HCT116 (cell line): ENCODE data around the gene NAV3. TPM values are rescaled to one million over a fixed set of nuclear protein-coding genes. Genes with fewer than 3 reads are reported as not detected.

ENCODE experiments used
- ATAC-seq: fragments of 200-7000 bp; cut with Tn5 transposase; 2 replicates; pipeline ENCODE4 v1.9.1; 2020; ENCODE audit warnings: mild to moderate bottlenecking, moderate library complexity
- BruUV-seq: library from RNA; stranded (reverse); fragments of 400-500 nt; replicated peaks from 2 replicates; lab custom pipeline; 2021; lab: Mats Ljungman, UMichigan
- CTCF ChIA-PET: fragments of 300-600 bp; sonication (Branson Sonifier 250); formaldehyde crosslinking; loops from one replicate; lab custom pipeline; 2021; ENCODE audit warnings: antibody characterized with exemption; lab: Charles Lee
- POLR2A ChIA-PET: fragments of 300-600, 350-600 bp; sonication (Branson Sonifier 250); formaldehyde crosslinking; loops from one replicate; lab custom pipeline; 2021; ENCODE audit warnings: antibody characterized with exemption; lab: Charles Lee
- RAD21 ChIA-PET, 2 experiments: fragments of 300-600 bp; sonication (Branson Sonifier 250); formaldehyde crosslinking; loops; one replicate each; lab custom pipeline; 2023; ENCODE audit warnings: low total read pairs in 2 of 2; ENCODE audit not compliant: uncharacterized antibody in 2 of 2, unreplicated experiment in 2 of 2, low non-redundant PET in 1 of 2; lab: Charles Lee
- DNase-seq: peaks from one replicate; pipeline ENCODE4 v3.0.0-alpha.2; 2010; ENCODE audit warnings: low read depth, low spot score
- H2AFZ ChIP-seq: fragments of 200-600 bp; shearing (Covaris generic), sonication (generic); 2 replicates; pipeline ENCODE4 v1.6.1; 2017; ENCODE audit warnings: low read depth, mixed run types, mixed read lengths, antibody characterized with exemption, low read length; ENCODE audit not compliant: poor library complexity, severe bottlenecking
- H3K27ac ChIP-seq: 2 replicates; pipeline ENCODE4 v1.5.1; 2012; ENCODE audit warnings: low read depth, low read length
- H3K27me3 ChIP-seq: fragments of 200-600 bp; sonication (generic); 2 replicates; pipeline ENCODE4 v1.6.1; 2016; ENCODE audit warnings: mixed run types, low read length, mixed read lengths; ENCODE audit not compliant: insufficient read depth
- H3K36me3 ChIP-seq, 2 experiments: fragments of 200-500 bp in 1 of 2; fragments of 200-600 bp in 1 of 2; sonication (Bioruptor generic) in 1 of 2; sonication (generic) in 1 of 2; 2 replicates each; pipeline versions ENCODE4 v1.5.1 to v1.6.1; 2014 to 2016; ENCODE audit warnings: low read length in 2 of 2, inconsistent platforms in 1 of 2, mixed read lengths in 1 of 2, mixed run types in 1 of 2; ENCODE audit not compliant: insufficient read depth in 2 of 2, control insufficient read depth in 1 of 2
- H3K4me1 ChIP-seq, 2 experiments: fragments of 200-600 bp in 1 of 2; sonication (generic) in 1 of 2; 2 replicates each; pipeline versions ENCODE4 v1.5.1 to v1.6.1; 2012 to 2017; ENCODE audit warnings: low read length in 2 of 2, inconsistent platforms in 1 of 2, mild to moderate bottlenecking in 1 of 2, mixed read lengths in 1 of 2, mixed run types in 1 of 2, moderate library complexity in 1 of 2; ENCODE audit not compliant: insufficient read depth in 2 of 2, control insufficient read depth in 1 of 2
- H3K4me2 ChIP-seq: fragments of 200-600 bp; sonication (generic); 2 replicates; pipeline ENCODE4 v1.6.1; 2017; ENCODE audit warnings: mixed run types, low read length, mixed read lengths
- H3K4me3 ChIP-seq, 2 experiments: fragments of 200-600 bp in 1 of 2; sonication (generic) in 1 of 2; replicated peaks in 1 of 2; 2 replicates each; pipeline ENCODE4 v1.5.1; 2011 to 2016; ENCODE audit warnings: low read length in 2 of 2, control low read depth in 1 of 2, low read depth in 1 of 2, mild to moderate bottlenecking in 1 of 2, mixed read lengths in 1 of 2, mixed run types in 1 of 2
- H3K79me2 ChIP-seq: fragments of 200-600 bp; sonication (generic); 2 replicates; pipeline ENCODE4 v1.6.1; 2017; ENCODE audit warnings: mild to moderate bottlenecking, mixed run types, low read length, moderate library complexity, mixed read lengths; ENCODE audit not compliant: insufficient read depth
- H3K9ac ChIP-seq: fragments of 200-600 bp; sonication (generic); 2 replicates; pipeline ENCODE4 v1.6.1; 2016; ENCODE audit warnings: low read length, mixed read lengths
- H3K9me2 ChIP-seq: fragments of 200-600 bp; sonication (generic), shearing (Covaris generic); 2 replicates; pipeline ENCODE4 v1.6.1; 2017; ENCODE audit warnings: mixed run types, mild to moderate bottlenecking, moderate library complexity; ENCODE audit not compliant: insufficient read depth
- H3K9me3 ChIP-seq, 2 experiments: fragments of 200-500 bp in 1 of 2; fragments of 200-600 bp in 1 of 2; sonication (Bioruptor generic) in 1 of 2; sonication (generic) in 1 of 2; 2 replicates each; pipeline ENCODE4 v1.6.1; 2014 to 2017; ENCODE audit warnings: low read length in 2 of 2, mixed read lengths in 2 of 2, inconsistent platforms in 1 of 2, low read depth in 1 of 2, mild to moderate bottlenecking in 1 of 2, mixed run types in 1 of 2, moderate library complexity in 1 of 2; ENCODE audit not compliant: control insufficient read depth in 1 of 2, insufficient read depth in 1 of 2
- H4K20me1 ChIP-seq: fragments of 200-600 bp; sonication (generic), shearing (Covaris generic); 2 replicates; pipeline ENCODE4 v1.6.1; 2017; ENCODE audit warnings: mixed run types, mild to moderate bottlenecking, moderate library complexity; ENCODE audit not compliant: insufficient read depth
- CBX3 ChIP-seq: IDR thresholded peaks from 2 replicates; pipeline ENCODE4 v1.6.1; 2012; ENCODE audit warnings: low read depth
- CTCF ChIP-seq, 3 experiments: fragments of 200-600 bp in 1 of 3; sonication (generic) in 1 of 3; IDR thresholded peaks in 2 of 3; conservative IDR thresholded peaks in 1 of 3; 2 replicates each; pipeline ENCODE4 v1.5.1; 2012 to 2017; ENCODE audit warnings: low read depth in 2 of 3, low read length in 2 of 3, antibody characterized with exemption in 1 of 3, borderline replicate concordance in 1 of 3, control low read depth in 1 of 3, mild to moderate bottlenecking in 1 of 3, mixed read lengths in 1 of 3, mixed run types in 1 of 3, moderate library complexity in 1 of 3; ENCODE audit not compliant: insufficient read depth in 1 of 3
- EGR1 ChIP-seq: IDR thresholded peaks from 2 replicates; pipeline ENCODE4 v1.6.1; 2012; ENCODE audit warnings: low read depth
- FOSL1 ChIP-seq: IDR thresholded peaks from 2 replicates; pipeline ENCODE4 v1.6.1; 2012; ENCODE audit warnings: low read depth
- JUND ChIP-seq: IDR thresholded peaks from 2 replicates; pipeline ENCODE4 v1.6.1; 2012
- POLR2A ChIP-seq: IDR thresholded peaks from 2 replicates; pipeline ENCODE4 v1.7.0; 2011; ENCODE audit warnings: borderline replicate concordance; ENCODE audit not compliant: insufficient read depth, insufficient read length; ENCODE audit errors: extremely low read depth
- RAD21 ChIP-seq: IDR thresholded peaks from 2 replicates; pipeline ENCODE4 v1.6.1; 2012; ENCODE audit warnings: low read depth, mild to moderate bottlenecking
- SIN3A ChIP-seq: IDR thresholded peaks from 2 replicates; pipeline ENCODE4 v1.6.1; 2012; ENCODE audit warnings: low read depth
- SP1 ChIP-seq: IDR thresholded peaks from 2 replicates; pipeline ENCODE4 v1.6.1; 2012; ENCODE audit warnings: low read depth
- YY1 ChIP-seq: IDR thresholded peaks from 2 replicates; pipeline ENCODE4 v1.6.1; 2011; ENCODE audit warnings: low read length, low read depth, moderate library complexity, mild to moderate bottlenecking; ENCODE audit not compliant: insufficient replicate concordance; ENCODE audit errors: extremely low read depth
- ZNF274 ChIP-seq: fragments of 200-500 bp; sonication (Bioruptor generic); IDR thresholded peaks from 2 replicates; pipeline ENCODE4 v1.6.1; 2014; ENCODE audit warnings: mild to moderate bottlenecking, low read depth, low read length, inconsistent platforms
- intact Hi-C: fragments of 100-400 bp; cut with micrococcal nuclease; formaldehyde crosslinking; loops from 2 replicates; pipeline ENCODE4 v1.10.0; 2022
- total RNA-seq: library from RNA; stranded (reverse); gene quantifications from one replicate; pipeline ENCODE4 v1.2.1, GENCODE V29; 2021; ENCODE audit not compliant: unreplicated experiment

Gene NAV3
- total RNA-seq, 1 experiment from 2014 or later, result 7.8 TPM

- DNase-seq (peak; percentile 60), ATAC-seq (peak; percentile 96)
- Histone ChIP-seq H3K4me1 (peaks cover 0 to 17% of the 10 kb centered on the region in 2 experiments; a peak in 2 of 4 replicates), H2AFZ (no peak overlapping the region), H4K20me1 (no peaks in the 10 kb centered on the region; the same call in 1 of the 2 replicates), H3K27ac (no peak overlapping the region), H3K9ac (no peak overlapping the region), H3K9me3 (no peaks in the 10 kb centered on the region), H3K9me2 (no peaks in the 10 kb centered on the region), H3K4me3 (no peak overlapping the region), H3K79me2 (no peaks in the 10 kb centered on the region), H3K27me3 (no peaks in the 10 kb centered on the region), H3K36me3 (no peaks in the 10 kb centered on the region), H3K4me2 (peak overlapping the region; percentile 7; the same call in 1 of the 2 replicates)
- ChIA-PET RAD21 (no interaction called here), POLR2A (no interaction called here), CTCF (interaction anchor here (2.7 to 2.9 kb wide), 2 partner anchors 123 to 126 kb away, joined by 12 to 24 read pairs; no protein-coding TSS in a partner anchor)
- no TSS peak for BruUV-seq
- no peak for TF ChIP-seq SIN3A
- no peak for TF ChIP-seq ZNF274
- no peak for TF ChIP-seq EGR1
- no peak for TF ChIP-seq POLR2A
- peak; percentile 72 for TF ChIP-seq JUND
- peak; percentile 79 for TF ChIP-seq FOSL1
- peak; percentile 38; the same call in 1 of the 2 replicates for TF ChIP-seq CBX3
- peak; percentile 68 for TF ChIP-seq SP1
- TF ChIP-seq YY1, result no peak
- intact Hi-C loops, result no loop called here
These were observed 164.9 kb downstream of the NAV3 start for GRCh38 chr12:77995436-77996167.

GRCh38 chr12:77996670-77997069, 166.0 kb downstream of the NAV3 start:
- DNase-seq (no peak), ATAC-seq (no peak)
- H3K36me3 ChIP-seq, result no peaks in the 10 kb centered on the region
- peaks cover 0 to 17% of the 10 kb centered on the region in 2 experiments; a peak in 2 of 4 replicates for H3K4me1 ChIP-seq
- no peak overlapping the region for H3K27ac ChIP-seq
- TF ChIP-seq CTCF (IDR thresholded peaks at IDR 0.05 in 2 of 3, conservative IDR thresholded peaks at IDR 0.05 in 1 of 3; ENCODE audit: borderline replicate concordance in 1 of 3, insufficient read depth in 1 of 3, low read depth in 2 of 3, low read length in 2 of 3) (peak in 1 of 3 experiments; percentile 6; a peak in 1 of 6 replicates), YY1 (no peak), RAD21 (peak; percentile 39; the same call in 1 of the 2 replicates)
- POLR2A ChIA-PET, result no interaction called here
- no peak overlapping the region for H3K9ac ChIP-seq
- no TSS peak for BruUV-seq
- H3K9me3 ChIP-seq, result no peaks in the 10 kb centered on the region
- CTCF ChIA-PET, result interaction anchor here (0.8 to 2.9 kb wide), 3 partner anchors 122 to 128 kb away, joined by 3 to 24 read pairs (median 12); no protein-coding TSS in a partner anchor
- no peaks in the 10 kb centered on the region for H3K9me2 ChIP-seq
- H3K79me2 ChIP-seq, result no peaks in the 10 kb centered on the region
- RAD21 ChIA-PET, result no interaction called here
- H3K4me3 ChIP-seq, result no peak overlapping the region
- intact Hi-C loops, result no loop called here
- H4K20me1 ChIP-seq, result no peaks in the 10 kb centered on the region; the same call in 1 of the 2 replicates
- no peak overlapping the region for H3K4me2 ChIP-seq
- no peaks in the 10 kb centered on the region for H3K27me3 ChIP-seq
- H2AFZ ChIP-seq, result no peak overlapping the region
